DOHH2 (cell line): ENCODE results near the gene USP49.

Experiments
- H3F3A ChIP-seq: fragments of 200-600 bp; sonication (generic), shearing (Covaris generic); 2 replicates; pipeline ENCODE4 v1.6.0; 2016; ENCODE audit warnings: antibody characterized with exemption, mild to moderate bottlenecking; ENCODE audit not compliant: control insufficient read depth, insufficient read depth
- H3K27ac ChIP-seq: fragments of 200-600 bp; sonication (generic); 2 replicates; pipeline ENCODE4 v1.5.1; 2014; ENCODE audit warnings: low read depth, mild to moderate bottlenecking, low read length, moderate library complexity
- H3K27me3 ChIP-seq: fragments of 200-600 bp; sonication (generic); 2 replicates; pipeline ENCODE4 v1.6.1; 2014; ENCODE audit warnings: mild to moderate bottlenecking, low read length, mixed read lengths; ENCODE audit not compliant: control insufficient read depth
- H3K36me3 ChIP-seq: fragments of 200-600 bp; sonication (generic); 2 replicates; pipeline ENCODE4 v1.6.1; 2014; ENCODE audit warnings: mild to moderate bottlenecking, low read length, moderate library complexity, mixed read lengths; ENCODE audit not compliant: control insufficient read depth
- H3K4me1 ChIP-seq: fragments of 200-600 bp; sonication (generic); 2 replicates; pipeline ENCODE4 v1.6.1; 2014; ENCODE audit warnings: mild to moderate bottlenecking, low read length, mixed read lengths; ENCODE audit not compliant: control insufficient read depth
- H3K4me2 ChIP-seq: fragments of 200-600 bp; sonication (generic); 2 replicates; pipeline ENCODE4 v1.6.0; 2014; ENCODE audit warnings: mild to moderate bottlenecking, low read length, moderate library complexity
- H3K4me3 ChIP-seq: fragments of 200-600 bp; sonication (generic); 2 replicates; pipeline ENCODE4 v1.5.1; 2014; ENCODE audit warnings: mild to moderate bottlenecking, low read length, mixed read lengths
- H3K79me2 ChIP-seq: fragments of 200-600 bp; sonication (generic); 2 replicates; pipeline ENCODE4 v1.6.1; 2014; ENCODE audit warnings: mild to moderate bottlenecking, low read length, mixed read lengths; ENCODE audit not compliant: control insufficient read depth
- H3K9me2 ChIP-seq: fragments of 200-600 bp; sonication (generic); replicated peaks from 2 replicates; pipeline ENCODE4 v1.6.1; 2014; ENCODE audit warnings: mild to moderate bottlenecking, low read length, mixed read lengths; ENCODE audit not compliant: control insufficient read depth
- H3K9me3 ChIP-seq: fragments of 200-600 bp; sonication (generic); 2 replicates; pipeline ENCODE4 v1.6.1; 2014; ENCODE audit warnings: antibody characterized with exemption, low read length, mixed read lengths; ENCODE audit not compliant: control insufficient read depth, insufficient read depth
- H4K20me1 ChIP-seq: fragments of 200-600 bp; sonication (generic); 2 replicates; pipeline ENCODE4 v1.6.0; 2014; ENCODE audit warnings: low read depth, mild to moderate bottlenecking, antibody characterized with exemption, low read length, moderate library complexity; ENCODE audit not compliant: control insufficient read depth, insufficient read depth
- CTCF ChIP-seq: fragments of 200-600 bp; sonication (generic); IDR thresholded peaks from one replicate; pipeline ENCODE4 v1.5.1; 2014; ENCODE audit warnings: antibody characterized with exemption, mild to moderate bottlenecking, low read depth, low read length; ENCODE audit not compliant: poor library complexity, severe bottlenecking
- EZH2phosphoT487 ChIP-seq: fragments of 200-600 bp; sonication (generic); IDR thresholded peaks from 2 replicates; pipeline ENCODE4 v1.6.1; 2017; ENCODE audit warnings: borderline replicate concordance, mild to moderate bottlenecking, antibody characterized with exemption, low read length, moderate library complexity, mixed read lengths

The USP49 gene

GRCh38 chr6:41748542-41748941, 146.6 kb downstream of the USP49 start:
- Histone ChIP-seq H3F3A (no peaks in the 10 kb centered on the region), H3K4me2 (no peak overlapping the region), H3K9me3 (no peaks in the 10 kb centered on the region), H3K9me2 (no peaks in the 10 kb centered on the region), H3K27me3 (peaks cover 8% of the 10 kb centered on the region; the same call in 1 of the 2 replicates), H3K27ac (no peak overlapping the region), H3K4me3 (no peak overlapping the region), H4K20me1 (no peaks in the 10 kb centered on the region), H3K36me3 (no peaks in the 10 kb centered on the region), H3K79me2 (no peaks in the 10 kb centered on the region), H3K4me1 (no peaks in the 10 kb centered on the region)
- TF ChIP-seq CTCF (no peak), EZH2phosphoT487 (no peak)

GRCh38 chr6:41748102-41748477, 147.1 kb downstream of the USP49 start:
- Histone ChIP-seq H4K20me1 (no peaks in the 10 kb centered on the region), H3K27me3 (peaks cover 6% of the 10 kb centered on the region; the same call in 1 of the 2 replicates), H3K79me2 (no peaks in the 10 kb centered on the region), H3K4me3 (no peak overlapping the region), H3K36me3 (no peaks in the 10 kb centered on the region), H3K4me2 (no peak overlapping the region), H3K9me3 (no peaks in the 10 kb centered on the region), H3F3A (no peaks in the 10 kb centered on the region), H3K27ac (no peak overlapping the region), H3K9me2 (no peaks in the 10 kb centered on the region), H3K4me1 (no peaks in the 10 kb centered on the region)
- no peak for TF ChIP-seq EZH2phosphoT487
- no peak for TF ChIP-seq CTCF

GRCh38 chr6:41747256-41748101, 147.7 kb downstream of the USP49 start, which contains the start of gene PGC:
Gene PGC (minus strand): TSS chr6:41747397. CDS start chr6:41747334, 63 bp downstream.
- Histone ChIP-seq H3K27me3 (peaks cover 4% of the 10 kb centered on the region; the same call in 1 of the 2 replicates), H3K9me3 (no peaks in the 10 kb centered on the region), H3K4me3 (no peak within 1 kb of the TSS), H3K79me2 (no peaks in the 10 kb centered on the region), H3K27ac (no peak within 1 kb of the TSS), H3K4me1 (no peaks in the 10 kb centered on the region), H3K36me3 (no peaks in the 10 kb centered on the region), H3F3A (no peaks in the 10 kb centered on the region), H3K9me2 (no peaks in the 10 kb centered on the region), H3K4me2 (no peak within 1 kb of the TSS), H4K20me1 (no peaks in the 10 kb centered on the region)
- no peak for TF ChIP-seq EZH2phosphoT487
- no peak for TF ChIP-seq CTCF
